H1 (cell line): Measurements from ENCODE around the gene SNTG2. TPM values are rescaled to one million over a fixed set of nuclear protein-coding genes. Genes with fewer than 3 reads are reported as not detected.

ENCODE experiments used
- CTCF ChIA-PET: fragments of 300-600 bp; sonication (Branson Sonifier 250); formaldehyde crosslinking; loops from one replicate; lab custom pipeline; 2021; ENCODE audit not compliant: partially characterized antibody; lab: Charles Lee
- POLR2A ChIA-PET: fragments of 300-600 bp; sonication (Branson Sonifier 250); formaldehyde crosslinking; loops from one replicate; lab custom pipeline; 2021; ENCODE audit warnings: inconsistent platforms; ENCODE audit not compliant: partially characterized antibody; lab: Charles Lee
- DNase-seq, 2 experiments: peaks; one replicate each; pipeline versions ENCODE4 v3.0.0 to v3.0.0-alpha.2; 2010 to 2022; ENCODE audit warnings: low spot score in 2 of 2, low read depth in 1 of 2, mixed read lengths in 1 of 2
- FAIRE-seq: peaks from 2 replicates; lab custom pipeline; 2011; peaks lifted over from hg19 to GRCh38; lab: Jason Lieb, UNC
- H2AFZ ChIP-seq: 2 replicates; pipeline ENCODE4 v1.8.1; 2012; ENCODE audit warnings: low read length, inconsistent platforms
- H2AK5ac ChIP-seq: 2 replicates; pipeline ENCODE4 v1.6.1; 2013; ENCODE audit warnings: low read depth, low read length
- H2BK120ac ChIP-seq: replicated peaks from 2 replicates; pipeline ENCODE3; 2013; ENCODE audit warnings: low read depth, low read length, inconsistent platforms
- H2BK12ac ChIP-seq: 2 replicates; pipeline ENCODE4 v1.6.1; 2013; ENCODE audit warnings: low read depth, low read length
- H2BK15ac ChIP-seq: 2 replicates; pipeline ENCODE4 v1.6.1; 2013; ENCODE audit warnings: low read length
- H2BK20ac ChIP-seq: 2 replicates; pipeline ENCODE4 v1.6.1; 2013; ENCODE audit warnings: low read length
- H2BK5ac ChIP-seq: 2 replicates; pipeline ENCODE4 v1.6.1; 2013; ENCODE audit warnings: low read depth, low read length
- H3K14ac ChIP-seq: 2 replicates; pipeline ENCODE4 v1.6.1; 2013; ENCODE audit warnings: inconsistent platforms; ENCODE audit not compliant: insufficient read length
- H3K18ac ChIP-seq: 2 replicates; pipeline ENCODE4 v1.6.1; 2013; ENCODE audit warnings: low read length; ENCODE audit errors: extremely low read depth
- H3K23ac ChIP-seq: 2 replicates; pipeline ENCODE4 v1.6.1; 2013; ENCODE audit warnings: inconsistent platforms; ENCODE audit not compliant: insufficient read length
- H3K23me2 ChIP-seq: 2 replicates; pipeline ENCODE4 v1.6.1; 2013; ENCODE audit warnings: low read depth, low read length
- H3K27ac ChIP-seq: 2 replicates; pipeline ENCODE4 v1.6.1; 2011; ENCODE audit warnings: low read depth, low read length, inconsistent platforms
- H3K27me3 ChIP-seq, 4 experiments: replicated peaks in 1 of 4; 1 replicate in 1 of 4; 2 replicates in 3 of 4; pipeline versions ENCODE4 v1.6.1 to v1.8.1; 2011 to 2013; ENCODE audit warnings: low read length in 3 of 4, mild to moderate bottlenecking in 3 of 4, inconsistent platforms in 2 of 4, mixed read lengths in 2 of 4, moderate library complexity in 1 of 4; ENCODE audit not compliant: control insufficient read depth in 3 of 4, insufficient read depth in 3 of 4; ENCODE audit errors: extremely low read depth in 1 of 4
- H3K36me3 ChIP-seq, 4 experiments: 2 replicates each; pipeline versions ENCODE4 v1.6.1 to v1.8.1; 2011 to 2013; ENCODE audit warnings: mild to moderate bottlenecking in 4 of 4, low read length in 3 of 4, moderate library complexity in 2 of 4, control low read depth in 1 of 4, inconsistent platforms in 1 of 4; ENCODE audit not compliant: insufficient read depth in 4 of 4, control insufficient read depth in 2 of 4
- H3K4ac ChIP-seq: replicated peaks from 2 replicates; pipeline ENCODE3; 2013; ENCODE audit warnings: low read length, low read depth, mixed read lengths, inconsistent platforms; ENCODE audit not compliant: insufficient read length
- H3K4me1 ChIP-seq, 4 experiments: replicated peaks in 1 of 4; 1 replicate in 1 of 4; 2 replicates in 3 of 4; pipeline versions ENCODE4 v1.6.1 to v1.8.1; 2011 to 2013; ENCODE audit warnings: low read length in 3 of 4, inconsistent platforms in 2 of 4, mixed read lengths in 1 of 4; ENCODE audit not compliant: insufficient read depth in 4 of 4, control insufficient read depth in 3 of 4
- H3K4me2 ChIP-seq, 2 experiments: 2 replicates each; pipeline versions ENCODE4 v1.6.1 to v1.8.1; 2011 to 2013; ENCODE audit warnings: low read depth in 2 of 2, low read length in 2 of 2, control low read depth in 1 of 2, inconsistent platforms in 1 of 2, mild to moderate bottlenecking in 1 of 2; ENCODE audit not compliant: insufficient read depth in 1 of 2
- H3K4me3 ChIP-seq, 4 experiments: fragments of 200-600, 300-600 bp in 1 of 4; sonication (generic), shearing (Covaris generic), sonication (Bioruptor Twin) in 1 of 4; 2 replicates each; pipeline versions ENCODE4 v1.5.1 to v1.8.1; 2011 to 2016; ENCODE audit warnings: low read length in 4 of 4, low read depth in 3 of 4, control low read depth in 2 of 4, inconsistent platforms in 2 of 4, mild to moderate bottlenecking in 2 of 4, mixed read lengths in 1 of 4, moderate library complexity in 1 of 4; ENCODE audit not compliant: insufficient read depth in 2 of 4; ENCODE audit errors: extremely low read depth in 1 of 4
- H3K56ac ChIP-seq: replicated peaks from 2 replicates; pipeline ENCODE3; 2013; ENCODE audit warnings: low read depth, mild to moderate bottlenecking, mixed read lengths, low read length, inconsistent platforms; ENCODE audit not compliant: insufficient read length
- H3K79me1 ChIP-seq: 2 replicates; pipeline ENCODE4 v1.6.1; 2013; ENCODE audit warnings: low read depth, low read length, control low read depth
- H3K79me2 ChIP-seq, 2 experiments: 2 replicates each; pipeline versions ENCODE4 v1.6.1 to v1.8.1; 2012 to 2013; ENCODE audit warnings: low read length in 2 of 2, mild to moderate bottlenecking in 2 of 2, inconsistent platforms in 1 of 2; ENCODE audit not compliant: insufficient read depth in 2 of 2, control insufficient read depth in 1 of 2
- H3K9ac ChIP-seq, 4 experiments: replicated peaks in 1 of 4; 1 replicate in 1 of 4; 2 replicates in 3 of 4; pipeline versions ENCODE4 v1.6.1 to v1.8.1; 2011 to 2013; ENCODE audit warnings: low read depth in 3 of 4, low read length in 3 of 4, control low read depth in 2 of 4, mild to moderate bottlenecking in 2 of 4, moderate library complexity in 2 of 4, inconsistent platforms in 1 of 4; ENCODE audit errors: extremely low read depth in 1 of 4
- H3K9me3 ChIP-seq, 2 experiments: 2 replicates each; pipeline versions ENCODE4 v1.6.1 to v1.8.1; 2012 to 2013; ENCODE audit warnings: mild to moderate bottlenecking in 2 of 2, moderate library complexity in 2 of 2, control low read depth in 1 of 2, inconsistent platforms in 1 of 2, low read depth in 1 of 2, low read length in 1 of 2, mixed read lengths in 1 of 2; ENCODE audit not compliant: insufficient read depth in 2 of 2
- H4K20me1 ChIP-seq, 2 experiments: replicated peaks in 1 of 2; 2 replicates each; pipeline versions ENCODE3 to v1.8.1; 2011 to 2013; ENCODE audit warnings: inconsistent platforms in 2 of 2, low read length in 2 of 2, mild to moderate bottlenecking in 1 of 2; ENCODE audit not compliant: insufficient read depth in 2 of 2, control insufficient read depth in 1 of 2
- H4K5ac ChIP-seq: 2 replicates; pipeline ENCODE4 v1.6.1; 2013; ENCODE audit warnings: low read length, low read depth, mixed read lengths, inconsistent platforms; ENCODE audit not compliant: insufficient read length
- H4K8ac ChIP-seq: 2 replicates; pipeline ENCODE4 v1.8.0; 2013; ENCODE audit warnings: mild to moderate bottlenecking, moderate library complexity, low read length, inconsistent platforms; ENCODE audit not compliant: insufficient read depth; ENCODE audit errors: extremely low read depth
- H4K91ac ChIP-seq: replicated peaks from 2 replicates; pipeline ENCODE3; 2013; ENCODE audit warnings: low read length, mixed read lengths, inconsistent platforms; ENCODE audit not compliant: insufficient read length
- ATF3 ChIP-seq: IDR thresholded peaks from 2 replicates; pipeline ENCODE4 v1.6.1; 2011; ENCODE audit warnings: low read depth, mild to moderate bottlenecking, low read length; ENCODE audit not compliant: insufficient read depth
- CBX5 ChIP-seq: fragments of 300-800, 300-1000 bp; sonication (generic); IDR thresholded peaks from 2 replicates; pipeline ENCODE4 v1.7.1; 2016; ENCODE audit warnings: antibody characterized with exemption, low read length, low read depth
- CBX8 ChIP-seq: fragments of 300-800, 300-1000 bp; sonication (generic); IDR thresholded peaks from 2 replicates; pipeline ENCODE4 v1.7.1; 2016; ENCODE audit warnings: low read depth, low read length, borderline replicate concordance
- FOSL1 ChIP-seq: IDR thresholded peaks from 2 replicates; pipeline ENCODE4 v1.6.1; 2011; ENCODE audit warnings: mild to moderate bottlenecking, low read depth, low read length, moderate library complexity; ENCODE audit not compliant: insufficient read depth
- KDM4A ChIP-seq: IDR thresholded peaks from one replicate; pipeline ENCODE4 v1.7.1; 2012; ENCODE audit warnings: low read depth, mild to moderate bottlenecking, moderate library complexity, low read length, inconsistent platforms; ENCODE audit not compliant: severe bottlenecking
- SUZ12 ChIP-seq: fragments of 200-600 bp; sonication (generic); IDR thresholded peaks from 2 replicates; pipeline ENCODE4 v1.6.1; 2012; ENCODE audit warnings: mild to moderate bottlenecking, inconsistent platforms, low read length, moderate library complexity, mixed read lengths
- WGBS, 2 experiments: shearing (Covaris generic) in 1 of 2; methylation state at CpG; one replicate each; pipeline versions ENCODE4 v1.1.6 to v1.1.7; 2013 to 2015; ENCODE audit warnings: low lambda C conversion rate in 2 of 2, mixed read lengths in 2 of 2, inconsistent platforms in 1 of 2, low coverage in 1 of 2, missing lambda C conversion rate in 1 of 2; ENCODE audit not compliant: insufficient replicate concordance in 2 of 2, insufficient coverage in 1 of 2, insufficient read length in 1 of 2; ENCODE audit errors: extremely low coverage in 1 of 2, missing lambda C conversion rate in 1 of 2; 5-methylcytosine and 5-hydroxymethylcytosine counted together
- polyA plus RNA-seq, 7 experiments: library from polyadenylated mRNA; depleted of rRNA in 3 of 7; stranded (reverse) in 5 of 7; unstranded in 2 of 7; fragments of >200 nt in 5 of 7; fragments of 200-250 nt in 2 of 7; gene quantifications; 1 replicate in 5 of 7; 2 replicates in 1 of 7; 4 replicates in 1 of 7; pipeline versions ENCODE4 v1.2.1 to v1.2.3, GENCODE V29; 2011 to 2013; ENCODE audit warnings: missing spikeins in 2 of 7, mixed read lengths in 2 of 7
- total RNA-seq: library from RNA; stranded (reverse); fragmentation: NEBNext Ultra II Directional; extraction: Animal tissue kit (Norgen Biotek cat#: 25700); gene quantifications from 2 replicates; pipeline ENCODE4 v1.2.1, GENCODE V29; 2021

Gene SNTG2
- total and polyA plus RNA-seq, 2 of the 8 experiments (the other 6 are each of a cell fraction or from before 2014, with no cell fraction given): 6.6 to 18.1 TPM

- Histone ChIP-seq H2AFZ (no peak overlapping the region), H2BK15ac (no peak overlapping the region), H3K4me2 (no peak overlapping the region), H3K9ac (no peak overlapping the region), H2AK5ac (no peak overlapping the region), H2BK5ac (no peak overlapping the region), H2BK120ac (no peak overlapping the region), H3K36me3 (peaks cover 0 to 23% (median 6%) of the 10 kb centered on the region in 4 experiments; a peak in 3 of 8 replicates), H2BK12ac (no peak overlapping the region), H3K23ac (no peak overlapping the region), H3K18ac (no peak overlapping the region), H3K27ac (no peak overlapping the region), H4K8ac (no peak overlapping the region), H4K5ac (no peak overlapping the region), H2BK20ac (no peak overlapping the region), H3K4me1 (no peaks in the 10 kb centered on the region; a peak in 1 of 7 replicates), H4K91ac (no peak overlapping the region), H4K20me1 (peaks cover 2% of the 10 kb centered on the region in 2 experiments), H3K14ac (no peak overlapping the region), H3K79me1 (no peaks in the 10 kb centered on the region; the same call in 1 of the 2 replicates), H3K9me3 (peaks cover 22 to 31% of the 10 kb centered on the region in 2 experiments), H3K79me2 (peaks cover 3 to 88% of the 10 kb centered on the region in 2 experiments; a peak in 3 of 4 replicates), H3K56ac (no peak overlapping the region), H3K23me2 (no peaks in the 10 kb centered on the region), H3K4me3 (no peak overlapping the region), H3K4ac (no peak overlapping the region), H3K27me3 (no peaks in the 10 kb centered on the region)
- CTCF ChIA-PET: no interaction called here
- WGBS, 2 experiments: 88% methylated on average over 1 of the region's 1 CpG; no CpG with 5 or more reads in 1 of the 2 experiments
- FAIRE-seq (no peak), DNase-seq (no peak)
- POLR2A ChIA-PET: interaction anchor here (0.6 to 0.7 kb wide), 2 partner anchors 11 to 24 kb away, joined by 3 to 4 read pairs; no protein-coding TSS in a partner anchor
- TF ChIP-seq SUZ12 (no peak), CBX5 (no peak), ATF3 (no peak), CBX8 (no peak), FOSL1 (no peak), KDM4A (no peak)
These were observed 94.5 kb downstream of the SNTG2 start for GRCh38 chr2:1045109-1045508.
